Smooth muscle cell (in vitro differentiated cells): ENCODE measurements around the gene SESN2. TPM values are rescaled to one million over a fixed set of nuclear protein-coding genes. Genes with fewer than 3 reads are reported as not detected.
A peak's percentile ranks its signal among the peaks of the same experiment; 100 is the strongest.

ENCODE experiments used
- DNase-seq: peaks from one replicate; lab custom pipeline; 2025; ENCODE audit not compliant: unreplicated experiment; lab: John Stamatoyannopoulos, UW
- H2AFZ ChIP-seq: fragments of 200-600 bp; sonication (generic); 2 replicates; pipeline ENCODE4 v1.6.0; 2016; ENCODE audit warnings: antibody characterized with exemption, low read depth, mild to moderate bottlenecking
- H3F3A ChIP-seq: fragments of 200-600 bp; sonication (generic); 2 replicates; pipeline ENCODE4 v1.6.0; 2017; ENCODE audit warnings: antibody characterized with exemption, low read depth
- H3K27ac ChIP-seq: fragments of 200-600 bp; sonication (generic); 2 replicates; pipeline ENCODE4 v1.5.1; 2016; ENCODE audit warnings: low read depth, mild to moderate bottlenecking
- H3K27me3 ChIP-seq: fragments of 200-600 bp; sonication (generic); 2 replicates; pipeline ENCODE4 v1.6.1; 2016; ENCODE audit warnings: low read depth, mild to moderate bottlenecking
- H3K36me3 ChIP-seq: fragments of 200-600 bp; sonication (generic); 2 replicates; pipeline ENCODE4 v1.5.1; 2016; ENCODE audit warnings: low read depth
- H3K4me1 ChIP-seq: fragments of 200-600 bp; sonication (generic); 2 replicates; pipeline ENCODE4 v1.5.1; 2016; ENCODE audit warnings: low read depth
- H3K4me2 ChIP-seq: fragments of 200-600 bp; sonication (generic); 2 replicates; pipeline ENCODE4 v1.6.0; 2016; ENCODE audit warnings: mild to moderate bottlenecking
- H3K4me3 ChIP-seq: fragments of 200-600 bp; sonication (generic); 2 replicates; pipeline ENCODE4 v1.5.1; 2016; ENCODE audit warnings: mild to moderate bottlenecking
- H3K79me2 ChIP-seq: fragments of 200-600 bp; sonication (generic); 2 replicates; pipeline ENCODE4 v1.6.0; 2016; ENCODE audit warnings: low read depth, mild to moderate bottlenecking
- H3K9ac ChIP-seq: fragments of 200-600 bp; sonication (generic); 2 replicates; pipeline ENCODE4 v1.6.0; 2016; ENCODE audit warnings: low read depth
- H3K9me3 ChIP-seq: fragments of 200-600 bp; sonication (generic); replicated peaks from 2 replicates; pipeline ENCODE4 v1.5.1; 2016; ENCODE audit warnings: low read depth
- H4K20me1 ChIP-seq: fragments of 200-600 bp; sonication (generic); 2 replicates; pipeline ENCODE4 v1.6.0; 2016; ENCODE audit warnings: low read depth
- WGBS: methylation state at CpG from one replicate; pipeline ENCODE4 v1.1.7; 2016; ENCODE audit warnings: low lambda C conversion rate; 5-methylcytosine and 5-hydroxymethylcytosine counted together
- polyA plus RNA-seq: library from polyadenylated mRNA; unstranded; fragments of >200 nt; fragmentation: Nextera tagmentation; extraction: Ambion mirVana; gene quantifications from 2 replicates; pipeline ENCODE4 v1.2.1, GENCODE V29; 2016
- total RNA-seq: library from RNA; depleted of rRNA; stranded (reverse); fragments of >200 nt; gene quantifications from 2 replicates; pipeline ENCODE4 v1.2.3, GENCODE V29; 2014
- TF ChIP-seq, protein P1 (sequence below): fragments of 200-600 bp; sonication (generic); IDR thresholded peaks from 2 replicates; pipeline ENCODE4 v1.5.1; 2017; ENCODE audit warnings: borderline replicate concordance, mild to moderate bottlenecking, antibody characterized with exemption; ENCODE audit not compliant: insufficient read depth, poor library complexity, severe bottlenecking

SESN2 gene
- total and polyA plus RNA-seq, 2 experiments from 2014 or later = 30.8 to 42.8 TPM

DNA sequence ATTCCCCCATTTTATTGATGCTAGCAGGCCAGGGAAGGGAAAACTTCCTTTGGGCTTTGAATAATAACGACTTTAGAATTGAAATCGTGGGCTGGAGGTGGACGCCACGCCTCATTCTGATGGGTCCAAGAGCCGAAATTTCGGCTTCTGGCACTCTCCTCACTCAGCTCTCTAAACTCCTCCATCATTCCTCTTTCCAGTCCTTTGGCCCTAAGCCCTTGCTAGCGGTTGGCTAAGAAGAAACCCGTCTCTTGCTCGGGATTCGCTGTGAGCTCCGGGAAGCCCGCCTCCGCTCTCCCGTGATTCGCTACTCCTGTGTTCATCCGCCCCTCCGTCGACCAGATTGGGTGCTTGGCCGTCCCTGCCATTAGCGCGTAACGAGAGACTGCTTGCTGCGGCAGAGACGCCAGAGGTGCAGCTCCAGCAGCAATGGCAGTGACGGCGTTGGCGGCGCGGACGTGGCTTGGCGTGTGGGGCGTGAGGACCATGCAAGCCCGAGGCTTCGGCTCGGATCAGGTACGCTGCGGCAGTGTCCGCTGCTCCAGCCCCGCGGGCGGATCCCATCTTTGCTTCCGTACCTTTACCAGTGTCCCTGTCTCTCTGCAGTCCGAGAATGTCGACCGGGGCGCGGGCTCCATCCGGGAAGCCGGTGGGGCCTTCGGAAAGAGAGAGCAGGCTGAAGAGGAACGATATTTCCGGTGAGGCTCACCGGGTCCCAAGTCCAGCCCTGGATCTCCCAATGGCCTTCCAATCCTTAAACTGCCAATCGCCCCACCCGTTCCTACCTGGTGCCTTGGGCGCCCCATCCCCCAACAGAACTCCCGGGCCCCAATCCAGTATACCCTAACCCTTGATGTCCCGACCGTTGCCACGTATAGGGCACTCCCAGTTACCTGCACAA is 23.3 kb upstream of the SESN2 start, which contains the start of gene ATP5IF1:
Gene ATP5IF1, plus strand, starts transcription at position 370 of the 901 bp plus-strand sequence. Its CDS starts 60 bp downstream, at position 430.
- H4K20me1 ChIP-seq = no peaks in the 10 kb centered on the region
- H3K4me1 ChIP-seq = peaks cover 3% of the 10 kb centered on the region
- peaks cover 49% of the 10 kb centered on the region for H3K79me2 ChIP-seq
- no peaks in the 10 kb centered on the region for H3K27me3 ChIP-seq
- peak within 1 kb of the TSS; percentile 98 for H3K4me2 ChIP-seq
- no peaks in the 10 kb centered on the region for H3K36me3 ChIP-seq
- H3K4me3 ChIP-seq = peak within 1 kb of the TSS; percentile 83
- TF ChIP-seq, protein P1, sequence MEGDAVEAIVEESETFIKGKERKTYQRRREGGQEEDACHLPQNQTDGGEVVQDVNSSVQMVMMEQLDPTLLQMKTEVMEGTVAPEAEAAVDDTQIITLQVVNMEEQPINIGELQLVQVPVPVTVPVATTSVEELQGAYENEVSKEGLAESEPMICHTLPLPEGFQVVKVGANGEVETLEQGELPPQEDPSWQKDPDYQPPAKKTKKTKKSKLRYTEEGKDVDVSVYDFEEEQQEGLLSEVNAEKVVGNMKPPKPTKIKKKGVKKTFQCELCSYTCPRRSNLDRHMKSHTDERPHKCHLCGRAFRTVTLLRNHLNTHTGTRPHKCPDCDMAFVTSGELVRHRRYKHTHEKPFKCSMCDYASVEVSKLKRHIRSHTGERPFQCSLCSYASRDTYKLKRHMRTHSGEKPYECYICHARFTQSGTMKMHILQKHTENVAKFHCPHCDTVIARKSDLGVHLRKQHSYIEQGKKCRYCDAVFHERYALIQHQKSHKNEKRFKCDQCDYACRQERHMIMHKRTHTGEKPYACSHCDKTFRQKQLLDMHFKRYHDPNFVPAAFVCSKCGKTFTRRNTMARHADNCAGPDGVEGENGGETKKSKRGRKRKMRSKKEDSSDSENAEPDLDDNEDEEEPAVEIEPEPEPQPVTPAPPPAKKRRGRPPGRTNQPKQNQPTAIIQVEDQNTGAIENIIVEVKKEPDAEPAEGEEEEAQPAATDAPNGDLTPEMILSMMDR = no peak
- peak; percentile 76 for DNase-seq
- peaks cover 8% of the 10 kb centered on the region for H3F3A ChIP-seq
- no peaks in the 10 kb centered on the region for H3K9me3 ChIP-seq
- H3K27ac ChIP-seq = no peak within 1 kb of the TSS
- H3K9ac ChIP-seq = peak within 1 kb of the TSS; percentile 80
- WGBS = under 1% methylated on average over 60 of the region's 60 CpGs
- H2AFZ ChIP-seq = peak within 1 kb of the TSS; percentile 73

DNA sequence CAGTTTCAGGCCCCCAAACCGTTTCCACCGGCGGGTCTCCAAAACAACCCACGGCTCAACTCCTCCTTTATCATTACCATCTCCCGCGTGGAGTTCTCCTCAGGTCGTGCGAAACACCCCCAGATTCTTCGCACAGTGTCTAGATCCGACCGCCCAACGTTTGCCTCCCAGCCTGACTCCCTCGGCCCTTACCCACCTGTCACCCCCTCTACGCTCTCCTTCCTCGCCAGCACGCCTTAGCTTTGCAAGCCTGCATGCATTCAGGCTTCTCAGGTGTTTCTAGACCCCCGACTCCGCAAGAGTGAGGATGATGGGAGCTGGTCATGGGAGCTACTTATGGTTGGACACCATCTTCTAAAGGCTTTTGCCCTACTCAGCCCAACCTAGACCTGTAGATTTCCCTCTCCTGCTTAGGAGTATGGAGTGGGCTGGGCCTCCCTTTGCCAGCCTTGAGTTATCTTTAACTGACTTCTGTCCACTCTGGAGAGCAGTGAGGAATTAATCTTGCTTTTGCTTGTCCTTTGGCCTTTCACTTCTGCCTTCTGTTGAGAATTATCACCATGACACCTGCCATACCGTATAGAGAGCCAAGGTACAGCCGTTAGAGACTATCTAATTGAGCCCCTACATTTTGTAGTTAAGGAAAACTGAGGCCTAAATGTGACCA is 22.5 kb upstream of the SESN2 start:
- peak overlapping the region; percentile 83 for H3K4me3 ChIP-seq
- no peaks in the 10 kb centered on the region for H3K9me3 ChIP-seq
- no peaks in the 10 kb centered on the region for H4K20me1 ChIP-seq
- no peak for DNase-seq
- 17% methylated on average over 20 of the region's 20 CpGs for WGBS
- peak overlapping the region; percentile 18 for H2AFZ ChIP-seq
- no peaks in the 10 kb centered on the region for H3K27me3 ChIP-seq
- H3F3A ChIP-seq = peaks cover 8% of the 10 kb centered on the region
- no peaks in the 10 kb centered on the region for H3K36me3 ChIP-seq
- no peak overlapping the region for H3K27ac ChIP-seq
- peak overlapping the region; percentile 98 for H3K4me2 ChIP-seq
- H3K79me2 ChIP-seq = peaks cover 41% of the 10 kb centered on the region
- peak overlapping the region; percentile 80 for H3K9ac ChIP-seq
- TF ChIP-seq, protein P1 = no peak
- H3K4me1 ChIP-seq = peaks cover 3% of the 10 kb centered on the region

DNA sequence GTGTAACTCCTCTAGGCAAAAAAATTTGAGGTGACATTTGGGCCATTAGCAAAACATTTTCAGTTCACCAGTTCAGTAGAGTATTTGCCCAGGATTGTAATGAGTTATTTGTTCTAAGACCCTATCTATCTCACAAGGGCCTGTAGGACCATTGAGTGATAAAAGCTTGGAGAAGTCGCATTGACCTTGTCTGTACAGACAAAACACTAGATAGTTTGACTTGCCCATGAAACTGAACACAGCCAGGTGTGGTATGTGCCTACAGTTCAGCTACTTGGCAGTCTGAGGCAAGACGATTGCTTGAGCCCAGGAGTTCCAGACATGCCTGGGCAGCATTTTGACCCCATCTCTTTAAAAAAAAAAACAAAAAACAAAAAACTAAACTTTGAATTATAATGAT is 20.3 kb upstream of the SESN2 start:
- H2AFZ ChIP-seq = no peak overlapping the region
- H3K27ac ChIP-seq = peak overlapping the region; percentile 10
- H3K36me3 ChIP-seq = no peaks in the 10 kb centered on the region
- H3K4me3 ChIP-seq = no peak overlapping the region
- H3K79me2 ChIP-seq = peaks cover 22% of the 10 kb centered on the region
- no peak overlapping the region for H3K9ac ChIP-seq
- H3K4me2 ChIP-seq = no peak overlapping the region
- H3K4me1 ChIP-seq = no peaks in the 10 kb centered on the region
- WGBS = 82% methylated on average over 2 of the region's 2 CpGs
- peaks cover 8% of the 10 kb centered on the region for H3F3A ChIP-seq
- no peak for DNase-seq
- TF ChIP-seq, protein P1 = no peak
- no peaks in the 10 kb centered on the region for H4K20me1 ChIP-seq
- H3K27me3 ChIP-seq = no peaks in the 10 kb centered on the region
- no peaks in the 10 kb centered on the region for H3K9me3 ChIP-seq
